SK-N-SH (cell line): ENCODE data around the gene PRCC. TPM values are rescaled to one million over a fixed set of nuclear protein-coding genes. Genes with fewer than 3 reads are reported as not detected.
A peak's percentile ranks its signal among the peaks of the same experiment; 100 is the strongest.

ENCODE experiments used
- CTCF ChIA-PET: fragments of 300-600, 350-600 bp; formaldehyde crosslinking; extraction: SDS; loops from one replicate; lab custom pipeline; 2021; lab: Yijun Ruan, JAX
- POLR2A ChIA-PET: fragments of 350-600 bp; sonication (Branson Sonifier 250); formaldehyde crosslinking; extraction: SDS; loops from one replicate; lab custom pipeline; 2020; ENCODE audit warnings: antibody characterized with exemption, inconsistent platforms; lab: Yijun Ruan, JAX
- DNase-seq: peaks from one replicate; pipeline ENCODE4 v3.0.0; 2012
- H2AFZ ChIP-seq: fragments of 200-600 bp; sonication (generic); 2 replicates; pipeline ENCODE4 v1.8.1; 2016; ENCODE audit warnings: antibody characterized with exemption, mild to moderate bottlenecking, low read depth
- H3F3A ChIP-seq: fragments of 200-600 bp; sonication (generic); replicated peaks from 2 replicates; pipeline ENCODE3; 2016; ENCODE audit warnings: antibody characterized with exemption, mild to moderate bottlenecking; ENCODE audit not compliant: insufficient read depth
- H3K27ac ChIP-seq, 2 experiments: fragments of 200-500 bp in 1 of 2; fragments of 200-600 bp in 1 of 2; sonication (Bioruptor generic) in 1 of 2; sonication (generic), shearing (Covaris generic) in 1 of 2; 2 replicates each; pipeline versions ENCODE4 v1.5.1 to v1.6.1; 2014 to 2016; ENCODE audit warnings: low read depth in 2 of 2, inconsistent platforms in 1 of 2, low read length in 1 of 2, mild to moderate bottlenecking in 1 of 2, mixed read lengths in 1 of 2
- H3K27me3 ChIP-seq: fragments of 200-600 bp; sonication (generic), shearing (Covaris generic); 2 replicates; pipeline ENCODE4 v1.6.1; 2016; ENCODE audit warnings: mixed run types; ENCODE audit not compliant: insufficient read depth
- H3K36me3 ChIP-seq, 2 experiments: fragments of 200-500 bp in 1 of 2; fragments of 200-600 bp in 1 of 2; sonication (Bioruptor generic) in 1 of 2; sonication (generic) in 1 of 2; replicated peaks in 1 of 2; 2 replicates each; pipeline versions ENCODE3 to v1.5.1; 2014 to 2016; ENCODE audit warnings: low read length in 1 of 2, mild to moderate bottlenecking in 1 of 2; ENCODE audit not compliant: insufficient read depth in 2 of 2, control insufficient read depth in 1 of 2
- H3K4me1 ChIP-seq, 2 experiments: fragments of 200-500 bp in 1 of 2; fragments of 200-600 bp in 1 of 2; sonication (Bioruptor generic) in 1 of 2; sonication (generic), shearing (Covaris generic) in 1 of 2; 2 replicates each; pipeline versions ENCODE4 v1.5.1 to v1.6.1; 2014 to 2016; ENCODE audit warnings: low read depth in 1 of 2, low read length in 1 of 2, mixed run types in 1 of 2; ENCODE audit not compliant: insufficient read depth in 2 of 2, control insufficient read depth in 1 of 2
- H3K4me2 ChIP-seq: fragments of 200-600 bp; sonication (generic), shearing (Covaris generic); 2 replicates; pipeline ENCODE4 v1.6.1; 2017; ENCODE audit warnings: mixed run types
- H3K4me3 ChIP-seq, 2 experiments: fragments of 200-500 bp in 1 of 2; fragments of 200-600 bp in 1 of 2; sonication (Bioruptor generic) in 1 of 2; sonication (generic), shearing (Covaris generic) in 1 of 2; 2 replicates each; pipeline versions ENCODE4 v1.5.1 to v1.8.1; 2014 to 2016; ENCODE audit warnings: low read depth in 2 of 2, inconsistent platforms in 1 of 2, low read length in 1 of 2, mild to moderate bottlenecking in 1 of 2, mixed read lengths in 1 of 2, moderate library complexity in 1 of 2
- H3K79me2 ChIP-seq: fragments of 200-600 bp; sonication (generic); 2 replicates; pipeline ENCODE4 v1.8.1; 2017; ENCODE audit warnings: mild to moderate bottlenecking; ENCODE audit not compliant: insufficient read depth
- H3K9ac ChIP-seq: fragments of 200-600 bp; sonication (generic); 2 replicates; pipeline ENCODE4 v1.6.1; 2017; ENCODE audit warnings: mixed run types
- H3K9me2 ChIP-seq: fragments of 200-600 bp; sonication (generic); 2 replicates; pipeline ENCODE4 v1.6.1; 2017; ENCODE audit warnings: mixed run types
- H3K9me3 ChIP-seq: fragments of 200-600 bp; sonication (generic); 2 replicates; pipeline ENCODE4 v1.6.1; 2017; ENCODE audit warnings: mixed run types, mild to moderate bottlenecking, moderate library complexity
- H4K20me1 ChIP-seq: fragments of 200-600 bp; sonication (generic); 2 replicates; pipeline ENCODE4 v1.6.1; 2017; ENCODE audit warnings: mild to moderate bottlenecking, mixed run types; ENCODE audit not compliant: insufficient read depth
- CHD2 ChIP-seq: fragments of 150-350 bp; IDR thresholded peaks from 2 replicates; pipeline ENCODE4 v1.6.1; 2018; ENCODE audit warnings: low read length; ENCODE audit not compliant: partially characterized antibody
- CTCF ChIP-seq: fragments of 200-600 bp; sonication (generic); IDR thresholded peaks from 2 replicates; pipeline ENCODE4 v1.6.1; 2017; ENCODE audit warnings: antibody characterized with exemption, mild to moderate bottlenecking, moderate library complexity
- ELF1 ChIP-seq: IDR thresholded peaks from 2 replicates; pipeline ENCODE4 v1.4.0; 2012
- EP300 ChIP-seq, 2 experiments: IDR thresholded peaks; 2 replicates each; pipeline versions ENCODE4 v1.4.0 to v1.6.1; 2012; ENCODE audit warnings: borderline replicate concordance in 1 of 2, low read depth in 1 of 2, low read length in 1 of 2
- FOSL2 ChIP-seq: IDR thresholded peaks from 2 replicates; pipeline ENCODE4 v1.4.0; 2012; ENCODE audit warnings: low read depth, mild to moderate bottlenecking, moderate library complexity, borderline replicate concordance
- FOXJ3 ChIP-seq: sonication (generic); formaldehyde crosslinking; IDR thresholded peaks from 2 replicates; pipeline ENCODE4 v1.5.1; 2020; ENCODE audit warnings: mild to moderate bottlenecking, missing genetic modification reagents
- FOXM1 ChIP-seq: IDR thresholded peaks from 2 replicates; pipeline ENCODE4 v1.4.0; 2012; ENCODE audit warnings: low read depth, mild to moderate bottlenecking
- GABPA ChIP-seq: IDR thresholded peaks from 2 replicates; pipeline ENCODE4 v1.4.0; 2012; ENCODE audit warnings: low read depth, mild to moderate bottlenecking
- GATA2 ChIP-seq: sonication (generic); formaldehyde crosslinking; IDR thresholded peaks from 2 replicates; pipeline ENCODE4 v1.5.0; 2020; ENCODE audit warnings: mild to moderate bottlenecking, missing genetic modification reagents
- JUND ChIP-seq: IDR thresholded peaks from 2 replicates; pipeline ENCODE4 v1.4.0; 2012
- MAX ChIP-seq: IDR thresholded peaks from 2 replicates; pipeline ENCODE4 v1.4.0; 2012; ENCODE audit warnings: low read depth
- MEF2A ChIP-seq: IDR thresholded peaks from 2 replicates; pipeline ENCODE4 v1.4.0; 2012; ENCODE audit warnings: low read depth, borderline replicate concordance
- MXI1 ChIP-seq: IDR thresholded peaks from 2 replicates; pipeline ENCODE4 v1.6.1; 2012; ENCODE audit warnings: mild to moderate bottlenecking, low read depth, low read length, improper control_type of control experiment
- NFIC ChIP-seq: IDR thresholded peaks from 2 replicates; pipeline ENCODE4 v1.4.0; 2012; ENCODE audit warnings: borderline replicate concordance
- NRF1 ChIP-seq: IDR thresholded peaks from 2 replicates; pipeline ENCODE4 v1.6.1; 2012; ENCODE audit warnings: low read depth, mild to moderate bottlenecking, low read length
- PBX3 ChIP-seq: IDR thresholded peaks from 2 replicates; pipeline ENCODE4; 2012
- POLR2AphosphoS5 ChIP-seq: IDR thresholded peaks from 2 replicates; pipeline ENCODE4 v1.6.1; 2012; ENCODE audit warnings: low read depth, low read length
- RAD21 ChIP-seq: IDR thresholded peaks from 2 replicates; pipeline ENCODE4 v1.6.1; 2012; ENCODE audit warnings: mild to moderate bottlenecking, low read length
- RCOR1 ChIP-seq: fragments of 150-350 bp; IDR thresholded peaks from 2 replicates; pipeline ENCODE4 v1.6.1; 2017; ENCODE audit warnings: antibody characterized with exemption, low read length
- RFX5 ChIP-seq: IDR thresholded peaks from 2 replicates; pipeline ENCODE4 v1.6.1; 2012; ENCODE audit warnings: mild to moderate bottlenecking, improper control_type of control experiment, low read length
- RXRA ChIP-seq: IDR thresholded peaks from 2 replicates; pipeline ENCODE4 v1.4.0; 2012; ENCODE audit warnings: low read depth, mild to moderate bottlenecking, borderline replicate concordance
- SIN3A ChIP-seq: IDR thresholded peaks from 2 replicates; pipeline ENCODE4 v1.6.1; 2012; ENCODE audit warnings: low read depth, mild to moderate bottlenecking, low read length, moderate library complexity, borderline replicate concordance
- SMC3 ChIP-seq: IDR thresholded peaks from 2 replicates; pipeline ENCODE4 v1.6.1; 2012; ENCODE audit warnings: low read depth, low read length, improper control_type of control experiment
- TAF1 ChIP-seq: IDR thresholded peaks from 2 replicates; pipeline ENCODE4 v1.6.1; 2012; ENCODE audit warnings: low read depth, mild to moderate bottlenecking, low read length, moderate library complexity, borderline replicate concordance
- TCF12 ChIP-seq: IDR thresholded peaks from 2 replicates; pipeline ENCODE4 v1.4.0; 2012
- TEAD4 ChIP-seq: IDR thresholded peaks from 2 replicates; pipeline ENCODE4 v1.4.0; 2012; ENCODE audit warnings: mild to moderate bottlenecking, borderline replicate concordance; ENCODE audit not compliant: insufficient read depth
- YY1 ChIP-seq: IDR thresholded peaks from 2 replicates; pipeline ENCODE4 v1.4.0; 2012; ENCODE audit warnings: low read depth, mild to moderate bottlenecking
- ZBTB33 ChIP-seq: IDR thresholded peaks from 2 replicates; pipeline ENCODE4 v1.4.0; 2012; ENCODE audit warnings: low read depth, borderline replicate concordance
- WGBS: methylation state at CpG from one replicate; pipeline ENCODE4 v1.1.6; 2017; ENCODE audit warnings: low lambda C conversion rate; 5-methylcytosine and 5-hydroxymethylcytosine counted together
- polyA plus RNA-seq, 3 experiments: library from polyadenylated mRNA; depleted of rRNA; stranded (reverse); fragments of >200 nt; gene quantifications; 2 replicates each; pipeline ENCODE4 v1.2.3, GENCODE V29; 2012

The PRCC gene
- polyA plus RNA-seq, 1 of the 3 experiments (the other 2 are of a cell fraction) = 39.2 TPM

GRCh38 chr1:156740741-156741480 is 26.4 kb upstream of the PRCC start, which contains the start of gene MRPL24:
Gene MRPL24, minus strand, starts transcription at chr1:156741088. Its CDS starts 2,384 bp downstream, at chr1:156738704.
- peaks cover 8 to 12% of the 10 kb centered on the region in 2 experiments for H3K4me1 ChIP-seq
- H4K20me1 ChIP-seq = no peaks in the 10 kb centered on the region
- ChIA-PET CTCF (interaction anchor here (0.6 to 8.6 kb wide), 15 partner anchors 11 to 187 kb away, joined by 3 to 42 read pairs (median 4); partner anchors contain the start of genes HDGF, ISG20L2, METTL25B and NTRK1), POLR2A (interaction anchor here (0.6 to 1.8 kb wide), 15 partner anchors 8 to 183 kb away, joined by 3 to 27 read pairs (median 4); partner anchors contain the start of genes HDGF, ISG20L2, METTL25B and NTRK1)
- H3K4me2 ChIP-seq = peak within 1 kb of the TSS; percentile 72
- WGBS = 1% methylated on average over 36 of the region's 38 CpGs
- DNase-seq = peak; percentile 91
- peak within 1 kb of the TSS; percentile 82 to 92 for H3K27ac ChIP-seq
- H3F3A ChIP-seq = peaks cover 28% of the 10 kb centered on the region
- no peaks in the 10 kb centered on the region for H3K27me3 ChIP-seq
- no peaks in the 10 kb centered on the region for H3K9me3 ChIP-seq
- TF ChIP-seq YY1 (peak; percentile 88), RCOR1 (peak; percentile 40; the same call in 1 of the 2 replicates), MAX (peak; percentile 99), RXRA (no peak), SIN3A (peak; percentile 93), GATA2 (CRISPR knock-in tag) (no peak), CHD2 (peak; percentile 96), CTCF (no peak), TCF12 (peak; percentile 48), MEF2A (no peak), MXI1 (peak; percentile 97), NRF1 (peak; percentile 98), FOXM1 (no peak), RAD21 (no peak; the same call in 1 of the 2 replicates), RFX5 (no peak), FOXJ3 (CRISPR knock-in tag) (peak; percentile 61; the same call in 1 of the 2 replicates), ELF1 (peak; percentile 98), FOSL2 (0 out of 2 replicates have a peak, but pooled peaks have one; percentile 5), NFIC (peak; percentile 41; the same call in 1 of the 2 replicates), TEAD4 (0 out of 2 replicates have a peak, but pooled peaks have one; percentile 28), EP300 (IDR thresholded peaks at IDR 0.05; ENCODE audit: borderline replicate concordance in 1 of 2, low read depth in 1 of 2, low read length in 1 of 2) (peak in 1 of 2 experiments; percentile 31; a peak in 2 of 4 replicates), ZBTB33 (peak; percentile 84), JUND (0 out of 2 replicates have a peak, but pooled peaks have one; percentile 11), POLR2AphosphoS5 (peak; percentile 92; the same call in 1 of the 2 replicates), PBX3 (peak; percentile 59), SMC3 (peak; percentile 21; the same call in 1 of the 2 replicates), TAF1 (peak; percentile 67), GABPA (peak; percentile 97)
- peaks cover 26 to 70% of the 10 kb centered on the region in 2 experiments for H3K36me3 ChIP-seq
- H3K9ac ChIP-seq = peak within 1 kb of the TSS; percentile 78
- peak within 1 kb of the TSS; percentile 83 to 94 for H3K4me3 ChIP-seq
- H3K79me2 ChIP-seq = peaks cover 43% of the 10 kb centered on the region
- H3K9me2 ChIP-seq = no peaks in the 10 kb centered on the region
- peak within 1 kb of the TSS; percentile 57 for H2AFZ ChIP-seq
